Vagina (tissue), 2 donors: ENCODE measurements around the gene CCNK.

Experiments
- CTCF ChIP-seq, 3 experiments: fragments of 450-650 bp in 2 of 3; fragments of 200-600 bp in 1 of 3; sonication (generic) in 1 of 3; IDR thresholded peaks; one replicate each; pipeline ENCODE4 v1.5.1; 2017 to 2019; ENCODE audit warnings: antibody characterized with exemption in 3 of 3, mild to moderate bottlenecking in 2 of 3, moderate library complexity in 2 of 3
- POLR2A ChIP-seq, 2 donors: fragments of 450-650 bp; IDR thresholded peaks; one replicate each; pipeline ENCODE4 v1.6.1; 2017; ENCODE audit warnings: antibody characterized with exemption in 2 of 2, mild to moderate bottlenecking in 2 of 2, moderate library complexity in 2 of 2
- POLR2AphosphoS5 ChIP-seq, 2 donors: sonication (generic); formaldehyde crosslinking; IDR thresholded peaks; one replicate each; pipeline ENCODE4 v1.9.0; 2017; ENCODE audit warnings: antibody characterized with exemption in 2 of 2, mild to moderate bottlenecking in 2 of 2, low read depth in 1 of 2; ENCODE audit not compliant: insufficient read depth in 1 of 2

- no peak for TF ChIP-seq CTCF (IDR thresholded peaks at IDR 0.05)
- TF ChIP-seq POLR2A (IDR thresholded peaks at IDR 0.05): no peak
- TF ChIP-seq POLR2AphosphoS5 (IDR thresholded peaks at IDR 0.05; ENCODE audit: insufficient read depth in 1 of 2, low read depth in 1 of 2): no peak
Measured at GRCh38 chr14:99437706-99438105, 43.5 kb upstream of the CCNK start.
